IPS DF 19.7 (cell line): ENCODE measurements around the gene TMSB4X.
"Not testable (repeated sequence)": the region's sequence is repeated elsewhere in the genome, so short reads cannot be mapped to it uniquely, and the experiment has no call there.

Source experiments
- DNase-seq: peaks from one replicate; pipeline ENCODE4 v3.0.0-alpha.2; 2013; ENCODE audit warnings: low read depth, low spot score

TMSB4X gene

GRCh38 chrX:12954981-12955380 is 19.9 kb upstream of the TMSB4X start:
- no peak for DNase-seq

GRCh38 chrX:12955882-12956703 is 18.8 kb upstream of the TMSB4X start:
- DNase-seq = no peak

GRCh38 chrX:12956704-12957534 is 18.0 kb upstream of the TMSB4X start:
- no peak for DNase-seq

GRCh38 chrX:12958059-12958458 is 16.9 kb upstream of the TMSB4X start:
- DNase-seq = no peak

- DNase-seq = no peak
These were observed 16.4 kb upstream of the TMSB4X start for GRCh38 chrX:12958461-12958860.

GRCh38 chrX:12961196-12961718 is 13.7 kb upstream of the TMSB4X start:
- DNase-seq = no peak

- DNase-seq = no peak
These were observed 12.8 kb upstream of the TMSB4X start for GRCh38 chrX:12962041-12962504.

GRCh38 chrX:12963210-12963850 is 11.6 kb upstream of the TMSB4X start:
- not testable (repeated sequence) for DNase-seq

- DNase-seq = no peak
These were observed 9.6 kb upstream of the TMSB4X start for GRCh38 chrX:12965131-12965940.

GRCh38 chrX:12966151-12966550 is 8.8 kb upstream of the TMSB4X start:
- no peak for DNase-seq

- no peak for DNase-seq
These were observed 7.0 kb upstream of the TMSB4X start for GRCh38 chrX:12967711-12968465.

- no peak for DNase-seq
These were observed 4.2 kb upstream of the TMSB4X start for GRCh38 chrX:12970691-12971202.

- DNase-seq = no peak
These were observed 3.5 kb upstream of the TMSB4X start for GRCh38 chrX:12971282-12972003.

GRCh38 chrX:12972243-12972642 is 2.7 kb upstream of the TMSB4X start:
- no peak for DNase-seq

- DNase-seq = no peak
These were observed 1.9 kb upstream of the TMSB4X start for GRCh38 chrX:12972878-12973560.

GRCh38 chrX:12973561-12974304 is 1.2 kb upstream of the TMSB4X start:
- DNase-seq = no peak

GRCh38 chrX:12974305-12974795 is 560 bp upstream of the TMSB4X start:
- no peak for DNase-seq

- DNase-seq = no peak
These were observed 708 bp downstream of the TMSB4X start for GRCh38 chrX:12975670-12975965.
